ENCODE results near the gene NTSR1.

- TF ChIP-seq CTCF (conservative IDR thresholded peaks at IDR 0.05; ENCODE audit: low read depth, low read length): no peak
- TF ChIP-seq EZH2 (IDR thresholded peaks at IDR 0.05; ENCODE audit: low read length, unreplicated experiment): no peak
- no peak for TF ChIP-seq EZH2phosphoT487 (IDR thresholded peaks at IDR 0.05; ENCODE audit: borderline replicate concordance, low read length)
These were observed 15.1 kb upstream of the NTSR1 start for GRCh38 chr20:62693524-62693922.
